ENCODE data around the gene OMP. TPM values are rescaled to one million over a fixed set of nuclear protein-coding genes. Genes with fewer than 3 reads are reported as not detected.

The OMP gene
- polyA plus RNA-seq, 12 donors, result not detected

GRCh38 chr11:77101043-77101537 lies 1.6 kb upstream of the OMP start:
- no peak for DNase-seq

GRCh38 chr11:77103319-77103718 lies 679 bp downstream of the OMP start:
- DNase-seq, result no peak

- no peak for DNase-seq
Observed at GRCh38 chr11:77104727-77105126, 2.1 kb downstream of the OMP start.

GRCh38 chr11:77106321-77106720 lies 3.7 kb downstream of the OMP start:
- DNase-seq, result no peak

GRCh38 chr11:77106759-77107158 lies 4.1 kb downstream of the OMP start:
- DNase-seq, result no peak

GRCh38 chr11:77107950-77108349 lies 5.3 kb downstream of the OMP start:
- DNase-seq, result no peak

GRCh38 chr11:77108436-77108835 lies 5.8 kb downstream of the OMP start:
- DNase-seq, result no peak

GRCh38 chr11:77109236-77110019 lies 6.8 kb downstream of the OMP start:
- DNase-seq, result no peak

- DNase-seq, result no peak
Observed at GRCh38 chr11:77110836-77111235, 8.2 kb downstream of the OMP start.

- no peak for DNase-seq
Observed at GRCh38 chr11:77111277-77111676, 8.6 kb downstream of the OMP start.

- no peak for DNase-seq
Observed at GRCh38 chr11:77111946-77112345, 9.3 kb downstream of the OMP start.

GRCh38 chr11:77112641-77113381 lies 10.2 kb downstream of the OMP start:
- no peak for DNase-seq

GRCh38 chr11:77113382-77114088 lies 10.9 kb downstream of the OMP start:
- DNase-seq, result no peak

GRCh38 chr11:77114089-77114463 lies 11.4 kb downstream of the OMP start:
- DNase-seq, result no peak

- no peak for DNase-seq
Observed at GRCh38 chr11:77115181-77115611, 12.6 kb downstream of the OMP start.

- no peak for DNase-seq
Observed at GRCh38 chr11:77115956-77116355, 13.3 kb downstream of the OMP start.

- no peak for DNase-seq
Observed at GRCh38 chr11:77117492-77117891, 14.9 kb downstream of the OMP start.

- DNase-seq, result no peak
Observed at GRCh38 chr11:77118086-77118485, 15.4 kb downstream of the OMP start.

GRCh38 chr11:77118971-77119370 lies 16.3 kb downstream of the OMP start:
- DNase-seq, result no peak

GRCh38 chr11:77119531-77119936 lies 16.9 kb downstream of the OMP start:
- DNase-seq, result no peak

- no peak for DNase-seq
Observed at GRCh38 chr11:77120571-77120970, 17.9 kb downstream of the OMP start.

GRCh38 chr11:77121096-77121640 lies 18.5 kb downstream of the OMP start:
- no peak for DNase-seq
